Omental fat pad (tissue), 4 donors: ENCODE data around the gene MCOLN2. TPM values are rescaled to one million over a fixed set of nuclear protein-coding genes. Genes with fewer than 3 reads are reported as not detected.

Source experiments
- ATAC-seq: fragments of 150-250 bp; one replicate; pipeline ENCODE4 v1.9.1; 2016; ENCODE audit warnings: mild to moderate bottlenecking, moderate library complexity; ENCODE audit not compliant: low FRiP score
- DNase-seq: peaks from one replicate; pipeline ENCODE4 v3.0.0-alpha.2; 2019; ENCODE audit warnings: low spot score
- CTCF ChIP-seq, 3 donors: fragments of 450-650 bp; IDR thresholded peaks; one replicate each; pipeline ENCODE4 v1.5.1; 2016 to 2017; ENCODE audit warnings: antibody characterized with exemption in 3 of 3, mild to moderate bottlenecking in 3 of 3, moderate library complexity in 2 of 3
- total RNA-seq, 4 donors: library from RNA; depleted of rRNA; stranded (reverse); fragments of >200 nt; gene quantifications; one replicate each; pipeline ENCODE4 v1.1.0, GENCODE V29; 2016

MCOLN2 gene
- total RNA-seq, 4 donors from 2014 or later: 1.1 to 9.9 (median 2.7) TPM

DNA sequence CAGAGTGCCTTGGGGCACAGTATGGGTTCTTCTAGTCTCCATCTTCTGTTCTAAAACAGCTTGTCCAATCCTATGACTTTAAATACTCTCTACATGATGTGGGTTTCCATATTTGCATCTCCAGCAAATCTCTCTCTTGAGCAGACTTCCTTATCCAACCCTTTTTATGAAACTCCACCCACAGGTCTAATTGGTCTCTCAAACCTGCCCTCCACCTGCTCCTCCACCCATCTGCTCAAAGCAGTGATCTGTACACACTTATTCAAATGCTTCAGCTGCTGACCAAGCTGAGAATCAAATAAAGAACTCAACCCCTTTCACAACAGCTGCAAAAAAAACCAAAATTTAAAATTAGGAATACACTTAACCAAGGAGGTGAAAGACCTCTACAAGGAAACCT is 11.5 kb downstream of the MCOLN2 start:
- DNase-seq: no peak
- TF ChIP-seq CTCF (IDR thresholded peaks at IDR 0.05): no peak
- no peak for ATAC-seq

- ATAC-seq: no peak
- DNase-seq: no peak
- TF ChIP-seq CTCF (IDR thresholded peaks at IDR 0.05): no peak
Observed at GRCh38 chr1:84982395-84982794, 14.5 kb downstream of the MCOLN2 start.

DNA sequence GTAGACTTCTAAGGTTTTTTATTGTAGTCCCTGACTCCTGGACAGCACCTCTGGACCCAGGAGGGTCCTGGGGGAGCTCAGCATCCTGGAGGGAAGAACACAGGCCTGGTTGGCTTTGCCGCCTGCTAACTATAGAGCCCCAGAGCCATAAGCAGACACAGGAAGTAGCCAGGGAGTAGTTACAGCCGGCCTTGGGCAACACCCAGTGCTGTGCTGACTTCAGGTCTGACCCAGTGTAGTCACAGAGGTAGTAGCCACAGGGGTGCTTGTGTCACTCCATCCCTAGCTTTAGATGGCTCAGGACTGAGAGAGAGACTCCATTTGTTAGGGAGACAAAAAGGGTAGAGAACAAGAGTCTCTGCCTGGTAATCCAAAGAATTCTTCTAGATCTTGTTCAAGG is 21.9 kb downstream of the MCOLN2 start:
- no peak for TF ChIP-seq CTCF (IDR thresholded peaks at IDR 0.05)
- ATAC-seq (no peak), DNase-seq (no peak)

GRCh38 chr1:84973498-84974334 is 23.2 kb downstream of the MCOLN2 start:
- ATAC-seq: no peak

DNA sequence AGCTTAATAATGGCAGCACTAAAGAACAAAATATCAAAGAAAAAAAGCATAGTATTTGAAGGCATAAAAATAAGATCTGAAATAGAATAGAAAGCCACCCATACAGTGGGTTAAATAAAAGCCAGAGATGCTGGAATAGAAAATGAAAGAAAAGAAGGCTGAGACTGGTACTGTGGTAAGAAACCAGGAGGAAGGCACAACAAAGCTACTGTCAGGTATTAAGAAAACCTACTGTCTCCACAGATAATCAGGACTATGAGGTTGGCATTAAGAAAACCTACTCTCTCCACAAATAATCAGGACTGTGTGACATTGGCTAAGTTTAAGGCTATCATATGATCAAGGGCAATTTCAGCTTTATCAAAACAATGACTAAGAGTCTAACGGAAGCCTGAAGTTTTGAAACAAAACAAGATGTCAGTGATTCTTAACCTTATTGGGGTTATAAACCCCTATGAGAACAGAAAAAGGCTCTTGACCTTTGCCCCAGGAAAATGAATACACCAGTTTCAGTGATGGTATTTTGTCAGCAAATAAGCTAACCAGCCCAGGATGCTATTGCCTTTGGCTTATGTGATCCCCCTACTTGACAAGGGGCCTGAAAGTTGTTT is 24.4 kb downstream of the MCOLN2 start:
- TF ChIP-seq CTCF (IDR thresholded peaks at IDR 0.05): no peak
- DNase-seq (no peak), ATAC-seq (no peak)

More at GRCh38 chr1:84973498-84974334, 23.2 kb downstream of the MCOLN2 start:
- DNase-seq: no peak
- TF ChIP-seq CTCF (IDR thresholded peaks at IDR 0.05): no peak

- TF ChIP-seq CTCF (IDR thresholded peaks at IDR 0.05): no peak
- ATAC-seq (no peak), DNase-seq (no peak)
Observed at GRCh38 chr1:84971957-84972356, 25.0 kb downstream of the MCOLN2 start.
